Epithelial cell of esophagus (primary cell): ENCODE results near the gene TMEM204.

Source experiments
- DNase-seq: peaks from one replicate; pipeline ENCODE4 v3.0.0; 2010; ENCODE audit warnings: low read depth
- H3K4me3 ChIP-seq: 2 replicates; pipeline ENCODE4 v1.5.1; 2011; ENCODE audit warnings: mild to moderate bottlenecking, low read length, control low read depth
- TF ChIP-seq, protein P1 (sequence below): IDR thresholded peaks from 2 replicates; pipeline ENCODE4 v1.5.1; 2011; ENCODE audit warnings: low read depth, mild to moderate bottlenecking, low read length, control low read depth, inconsistent platforms; ENCODE audit not compliant: insufficient read depth; ENCODE audit errors: missing control alignments

Gene TMEM204

DNA sequence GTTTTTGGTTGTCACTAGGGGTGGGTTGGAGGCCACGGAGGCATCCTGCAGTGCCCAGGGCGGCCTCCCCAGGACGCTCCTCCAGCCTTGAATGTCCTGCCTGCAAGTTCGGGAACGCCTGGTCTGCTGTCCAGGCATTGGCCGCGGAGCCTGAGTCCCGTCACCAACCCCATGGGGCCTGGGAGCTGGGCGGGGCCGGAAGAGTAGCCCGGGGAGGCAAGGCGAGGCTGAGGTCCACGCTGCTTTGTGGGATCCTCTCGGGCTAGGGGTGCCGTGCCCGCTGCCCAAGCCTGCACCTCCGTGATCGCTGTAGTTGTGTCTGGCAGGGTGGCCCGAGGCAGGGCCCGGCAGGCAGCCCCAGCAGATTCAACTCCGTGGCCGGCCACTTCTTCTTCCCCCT is 27.6 kb upstream of the TMEM204 start:
- TF ChIP-seq, protein P1, sequence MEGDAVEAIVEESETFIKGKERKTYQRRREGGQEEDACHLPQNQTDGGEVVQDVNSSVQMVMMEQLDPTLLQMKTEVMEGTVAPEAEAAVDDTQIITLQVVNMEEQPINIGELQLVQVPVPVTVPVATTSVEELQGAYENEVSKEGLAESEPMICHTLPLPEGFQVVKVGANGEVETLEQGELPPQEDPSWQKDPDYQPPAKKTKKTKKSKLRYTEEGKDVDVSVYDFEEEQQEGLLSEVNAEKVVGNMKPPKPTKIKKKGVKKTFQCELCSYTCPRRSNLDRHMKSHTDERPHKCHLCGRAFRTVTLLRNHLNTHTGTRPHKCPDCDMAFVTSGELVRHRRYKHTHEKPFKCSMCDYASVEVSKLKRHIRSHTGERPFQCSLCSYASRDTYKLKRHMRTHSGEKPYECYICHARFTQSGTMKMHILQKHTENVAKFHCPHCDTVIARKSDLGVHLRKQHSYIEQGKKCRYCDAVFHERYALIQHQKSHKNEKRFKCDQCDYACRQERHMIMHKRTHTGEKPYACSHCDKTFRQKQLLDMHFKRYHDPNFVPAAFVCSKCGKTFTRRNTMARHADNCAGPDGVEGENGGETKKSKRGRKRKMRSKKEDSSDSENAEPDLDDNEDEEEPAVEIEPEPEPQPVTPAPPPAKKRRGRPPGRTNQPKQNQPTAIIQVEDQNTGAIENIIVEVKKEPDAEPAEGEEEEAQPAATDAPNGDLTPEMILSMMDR = no peak
- no peak overlapping the region for H3K4me3 ChIP-seq
- no peak for DNase-seq

DNA sequence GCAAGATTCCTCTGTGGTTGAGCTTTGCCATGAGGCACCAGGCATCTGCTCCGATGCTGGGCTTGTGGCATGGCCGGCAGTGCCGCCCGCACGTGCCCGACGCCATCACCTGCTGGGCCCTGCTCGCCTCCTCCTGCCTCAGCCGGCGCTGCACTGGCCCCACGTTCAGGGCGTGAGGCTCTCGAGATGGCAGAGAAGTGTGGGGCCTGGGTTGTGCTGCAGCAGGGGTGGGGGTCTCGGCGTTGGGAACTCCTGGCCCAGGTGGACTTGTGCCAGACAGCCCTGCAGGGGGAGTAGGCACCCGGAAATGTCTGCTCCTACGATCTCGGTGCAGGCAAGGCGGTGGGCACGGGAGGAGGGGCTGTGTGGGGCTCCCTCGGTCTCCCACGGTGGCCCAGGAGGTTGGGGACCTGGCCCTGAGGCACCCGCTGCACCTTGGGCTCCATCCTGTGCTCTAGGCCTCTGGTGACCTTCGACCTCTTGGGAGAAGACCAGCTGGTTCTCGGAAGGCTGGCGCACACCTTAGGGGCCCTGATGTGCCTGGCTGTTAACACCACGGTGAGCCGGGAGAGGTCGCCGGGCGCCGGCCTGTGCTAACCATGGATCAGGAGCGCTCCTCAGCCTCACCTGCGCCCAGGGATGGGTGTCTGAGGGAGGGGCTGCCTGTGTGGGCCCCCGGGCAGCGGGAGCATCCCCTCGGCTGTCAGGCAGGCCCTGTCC is 26.8 kb upstream of the TMEM204 start:
- no peak overlapping the region for H3K4me3 ChIP-seq
- DNase-seq = no peak
- TF ChIP-seq, protein P1 = no peak

DNA sequence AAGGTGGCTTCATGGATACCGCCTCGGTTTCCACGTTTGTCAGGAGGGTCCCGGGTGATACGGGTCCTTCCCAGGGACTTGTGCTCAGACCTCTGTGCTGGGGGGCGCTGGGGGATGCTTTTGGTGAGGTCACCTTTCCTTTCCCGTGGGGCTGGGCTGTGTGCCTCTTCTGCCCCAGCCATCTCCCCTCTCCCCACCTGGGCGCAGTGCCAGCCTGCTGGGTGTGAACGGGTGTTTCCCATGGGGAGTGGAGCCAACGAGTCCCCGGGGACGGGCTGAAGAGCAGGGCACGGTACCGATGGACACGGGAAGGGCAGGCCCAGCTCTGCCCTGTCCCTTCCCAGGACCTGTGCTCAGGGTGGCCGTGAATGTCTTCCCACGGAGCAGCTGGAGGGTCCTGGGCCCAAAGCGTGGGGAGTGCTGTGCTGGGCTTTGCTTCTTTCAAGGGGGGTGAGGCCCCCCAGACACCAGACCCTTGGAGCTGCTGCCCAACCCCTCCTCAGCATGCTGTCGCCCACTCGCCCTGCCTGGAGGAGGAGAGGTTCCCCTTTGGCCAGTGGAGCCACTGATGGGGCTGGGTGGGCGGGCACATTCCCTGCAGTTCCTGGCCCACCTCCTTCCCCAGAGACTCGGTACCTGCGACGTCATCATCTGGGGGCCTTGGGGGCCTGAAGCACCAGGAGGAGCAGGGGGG is 24.8 kb upstream of the TMEM204 start:
- DNase-seq = no peak
- H3K4me3 ChIP-seq = no peak overlapping the region
- TF ChIP-seq, protein P1 = no peak

DNA sequence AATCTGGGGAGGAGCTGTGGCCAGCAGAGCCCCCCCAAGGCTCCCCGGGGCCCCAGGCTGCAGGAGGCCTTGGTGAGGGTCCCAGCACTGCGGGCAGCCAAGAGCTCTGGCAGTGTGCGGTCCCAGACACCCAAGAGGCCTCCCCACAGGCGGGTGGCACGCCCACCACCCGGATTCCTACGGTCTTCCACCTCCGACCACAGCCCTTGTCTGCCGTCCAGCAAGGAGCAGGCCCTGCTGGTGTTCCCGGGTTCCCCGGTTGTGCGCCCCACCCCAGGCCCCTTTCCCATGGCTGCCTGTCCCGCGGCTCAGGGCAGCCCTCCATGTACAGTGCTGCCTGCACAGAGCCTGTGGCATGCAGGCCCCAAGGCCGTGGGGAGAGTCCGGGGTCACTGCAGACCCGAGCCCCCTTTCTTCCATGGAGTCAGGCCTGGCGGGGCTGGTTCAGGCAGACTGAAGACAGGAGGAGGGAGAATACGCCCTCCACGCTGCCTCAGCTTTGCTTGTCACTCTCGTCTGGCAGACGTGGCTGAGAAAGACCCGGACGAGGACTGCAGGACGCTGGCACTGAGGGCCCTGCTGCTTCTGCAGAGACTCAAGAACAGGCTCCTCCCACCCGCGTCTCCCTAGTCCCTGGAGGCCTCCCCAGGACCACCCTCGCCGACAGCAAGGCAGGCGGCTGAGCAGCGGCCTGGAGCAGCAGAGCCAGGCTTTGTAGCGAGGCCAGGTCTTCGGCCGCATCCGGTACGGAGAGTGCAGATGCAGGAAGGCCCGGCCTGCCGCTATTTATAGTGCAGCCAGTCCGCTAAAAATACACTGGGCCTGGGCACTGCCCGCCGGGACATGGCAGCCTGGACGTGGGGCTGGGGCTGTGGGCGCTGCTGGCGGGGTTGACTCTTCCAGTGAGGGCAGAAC is 23.9 kb upstream of the TMEM204 start:
- no peak overlapping the region for H3K4me3 ChIP-seq
- no peak for DNase-seq
- TF ChIP-seq, protein P1 = no peak

DNA sequence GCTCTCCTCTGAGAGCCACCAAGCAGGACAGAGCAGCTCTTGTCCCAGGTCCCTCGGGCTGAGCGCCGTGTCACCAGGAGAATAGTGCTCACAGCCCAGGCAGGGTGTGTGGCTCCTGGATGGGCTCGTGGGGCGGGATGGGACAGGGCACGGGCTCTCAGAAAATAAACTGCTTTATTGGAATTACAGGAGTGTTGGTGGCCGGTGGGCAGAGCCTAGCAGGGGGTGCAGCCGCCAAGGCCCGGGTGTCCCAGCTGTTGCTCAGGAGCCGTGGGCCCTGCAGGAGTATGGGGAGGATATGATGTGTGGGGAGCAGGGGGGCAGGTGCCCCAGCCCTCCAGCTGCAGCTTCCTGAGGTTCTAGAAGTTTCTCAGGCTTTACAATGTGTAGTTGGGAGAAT is 23.2 kb upstream of the TMEM204 start:
- no peak overlapping the region for H3K4me3 ChIP-seq
- no peak for DNase-seq
- TF ChIP-seq, protein P1 = no peak

DNA sequence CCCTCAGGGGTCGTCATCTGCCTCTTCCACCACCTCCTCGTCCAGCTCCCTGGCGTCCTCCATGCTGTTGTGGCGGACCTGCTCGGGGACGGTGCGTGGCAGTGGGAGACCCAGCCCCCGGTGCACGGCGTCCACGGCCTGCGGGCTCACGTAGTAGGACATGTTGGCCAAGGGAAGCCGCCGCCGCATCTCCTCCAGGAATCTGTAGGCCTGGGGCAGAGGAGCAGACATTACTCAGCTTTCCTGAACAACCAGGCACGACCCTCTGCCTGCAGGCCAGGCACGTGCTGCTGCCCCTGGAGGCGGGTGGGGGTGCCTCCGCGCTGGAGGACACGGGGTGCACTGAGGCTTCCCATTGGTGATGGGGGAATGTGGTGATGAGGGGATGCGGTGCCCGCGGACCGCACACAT is 22.5 kb upstream of the TMEM204 start:
- TF ChIP-seq, protein P1 = no peak
- H3K4me3 ChIP-seq = no peak overlapping the region
- DNase-seq = no peak
